Measurements from ENCODE around the gene TOGARAM2. TPM values are rescaled to one million over a fixed set of nuclear protein-coding genes. Genes with fewer than 3 reads are reported as not detected.

Gene TOGARAM2
- total RNA-seq, 1 donor from 2014 or later = 15.4 TPM

DNA sequence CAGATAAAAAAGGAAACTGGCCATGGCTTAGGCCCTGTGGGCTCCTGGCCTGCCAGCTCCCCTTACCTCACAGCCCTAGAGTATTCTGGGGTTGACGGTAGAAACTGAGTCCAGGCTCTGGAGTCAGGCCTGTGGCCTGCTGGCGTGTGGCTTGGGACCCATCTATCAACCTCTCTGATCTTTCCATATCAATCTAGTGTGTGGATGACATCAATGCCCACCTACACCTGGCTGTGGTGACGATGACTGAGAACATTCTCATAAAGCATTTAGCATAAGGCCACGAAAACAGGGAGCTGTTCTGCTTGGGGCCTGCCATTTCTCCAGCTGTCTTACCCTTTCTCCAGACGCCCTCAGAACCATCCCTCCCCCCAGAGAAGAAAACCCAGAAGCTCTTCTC is 75.4 kb downstream of the TOGARAM2 start:
- Histone ChIP-seq H3K27ac (no peak overlapping the region), H3K36me3 (no peaks in the 10 kb centered on the region), H3K27me3 (ENCODE audit: low read depth) (no peaks in the 10 kb centered on the region), H3K4me3 (no peak overlapping the region), H3K9me3 (no peaks in the 10 kb centered on the region), H3K4me1 (no peaks in the 10 kb centered on the region)
- ATAC-seq (no peak), DNase-seq (no peak)
- intact Hi-C loops (cut with DNase I) = no loop called here
- TF ChIP-seq, protein P1, sequence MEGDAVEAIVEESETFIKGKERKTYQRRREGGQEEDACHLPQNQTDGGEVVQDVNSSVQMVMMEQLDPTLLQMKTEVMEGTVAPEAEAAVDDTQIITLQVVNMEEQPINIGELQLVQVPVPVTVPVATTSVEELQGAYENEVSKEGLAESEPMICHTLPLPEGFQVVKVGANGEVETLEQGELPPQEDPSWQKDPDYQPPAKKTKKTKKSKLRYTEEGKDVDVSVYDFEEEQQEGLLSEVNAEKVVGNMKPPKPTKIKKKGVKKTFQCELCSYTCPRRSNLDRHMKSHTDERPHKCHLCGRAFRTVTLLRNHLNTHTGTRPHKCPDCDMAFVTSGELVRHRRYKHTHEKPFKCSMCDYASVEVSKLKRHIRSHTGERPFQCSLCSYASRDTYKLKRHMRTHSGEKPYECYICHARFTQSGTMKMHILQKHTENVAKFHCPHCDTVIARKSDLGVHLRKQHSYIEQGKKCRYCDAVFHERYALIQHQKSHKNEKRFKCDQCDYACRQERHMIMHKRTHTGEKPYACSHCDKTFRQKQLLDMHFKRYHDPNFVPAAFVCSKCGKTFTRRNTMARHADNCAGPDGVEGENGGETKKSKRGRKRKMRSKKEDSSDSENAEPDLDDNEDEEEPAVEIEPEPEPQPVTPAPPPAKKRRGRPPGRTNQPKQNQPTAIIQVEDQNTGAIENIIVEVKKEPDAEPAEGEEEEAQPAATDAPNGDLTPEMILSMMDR (IDR thresholded peaks at IDR 0.05) = no peak

DNA sequence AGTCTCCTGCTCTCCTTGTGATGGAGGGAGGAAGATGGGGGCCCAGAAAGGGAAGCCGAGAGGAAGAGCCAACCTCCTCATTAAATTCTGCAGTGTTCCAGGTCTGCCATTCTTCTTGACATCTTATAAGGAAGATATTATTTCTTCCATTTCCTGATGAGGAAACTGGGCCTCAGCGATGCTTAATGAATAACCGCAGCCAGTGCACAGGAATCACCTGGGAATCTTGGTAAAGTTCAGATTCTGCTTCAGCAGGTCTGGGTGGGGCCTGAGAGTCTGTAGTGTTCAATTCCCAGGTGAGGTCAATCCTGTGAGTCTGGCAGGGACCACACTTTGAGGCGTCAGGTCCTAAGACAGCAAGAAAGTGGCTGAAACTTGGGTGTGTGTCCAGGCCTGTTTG is 75.9 kb downstream of the TOGARAM2 start:
- no peak overlapping the region for H3K27ac ChIP-seq
- intact Hi-C loops (cut with DNase I) = no loop called here
- H3K27me3 ChIP-seq (ENCODE audit: low read depth) = no peaks in the 10 kb centered on the region
- no peaks in the 10 kb centered on the region for H3K36me3 ChIP-seq
- H3K4me1 ChIP-seq = no peaks in the 10 kb centered on the region
- no peak for ATAC-seq
- DNase-seq = no peak
- TF ChIP-seq, protein P1 (IDR thresholded peaks at IDR 0.05) = no peak
- no peaks in the 10 kb centered on the region for H3K9me3 ChIP-seq
- no peak overlapping the region for H3K4me3 ChIP-seq

GRCh38 chr2:29059624-29060023 is 78.5 kb downstream of the TOGARAM2 start:
- no peak overlapping the region for H3K4me3 ChIP-seq
- H3K4me1 ChIP-seq = peaks cover 15% of the 10 kb centered on the region
- no peaks in the 10 kb centered on the region for H3K27me3 ChIP-seq (ENCODE audit: low read depth)
- DNase-seq (no peak), ATAC-seq (no peak)
- TF ChIP-seq, protein P1 (IDR thresholded peaks at IDR 0.05) = no peak
- H3K27ac ChIP-seq = no peak overlapping the region
- intact Hi-C loops (cut with DNase I) = no loop called here
- H3K36me3 ChIP-seq = no peaks in the 10 kb centered on the region
- H3K9me3 ChIP-seq = no peaks in the 10 kb centered on the region

DNA sequence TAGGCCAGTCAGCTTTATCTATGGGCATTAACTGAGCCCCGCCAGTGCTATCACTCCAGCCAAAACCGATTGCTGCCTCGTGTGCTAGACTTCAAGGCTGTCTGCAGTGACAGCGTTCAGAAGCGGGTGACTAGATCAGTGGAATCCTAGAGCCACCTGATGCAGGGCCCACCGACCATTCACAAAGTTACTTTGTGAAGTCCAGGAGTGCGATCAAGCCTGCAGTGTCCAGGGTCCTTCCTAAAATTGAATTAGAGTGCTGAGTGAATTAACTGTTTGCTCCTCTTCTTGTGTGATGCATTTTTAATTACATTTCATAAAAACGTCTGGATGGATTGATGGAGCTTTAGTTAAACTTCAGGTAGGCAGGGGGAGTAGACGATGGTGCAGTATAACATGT is 79.3 kb downstream of the TOGARAM2 start:
- Histone ChIP-seq H3K27me3 (ENCODE audit: low read depth) (no peaks in the 10 kb centered on the region), H3K9me3 (no peaks in the 10 kb centered on the region), H3K36me3 (no peaks in the 10 kb centered on the region), H3K27ac (no peak overlapping the region), H3K4me3 (no peak overlapping the region), H3K4me1 (peaks cover 23% of the 10 kb centered on the region)
- ATAC-seq = no peak
- TF ChIP-seq, protein P1 (IDR thresholded peaks at IDR 0.05) = no peak
- no peak for DNase-seq
- intact Hi-C loops (cut with DNase I) = no loop called here

GRCh38 chr2:29061176-29061575 is 80.1 kb downstream of the TOGARAM2 start:
- intact Hi-C loops (cut with DNase I) = no loop called here
- H3K27me3 ChIP-seq (ENCODE audit: low read depth) = no peaks in the 10 kb centered on the region
- DNase-seq (no peak), ATAC-seq (no peak)
- H3K36me3 ChIP-seq = no peaks in the 10 kb centered on the region
- H3K4me1 ChIP-seq = peaks cover 24% of the 10 kb centered on the region
- TF ChIP-seq, protein P1 (IDR thresholded peaks at IDR 0.05) = no peak
- H3K27ac ChIP-seq = no peak overlapping the region
- H3K4me3 ChIP-seq = no peak overlapping the region
- H3K9me3 ChIP-seq = no peaks in the 10 kb centered on the region

GRCh38 chr2:29061616-29062015 is 80.5 kb downstream of the TOGARAM2 start:
- peaks cover 24% of the 10 kb centered on the region for H3K4me1 ChIP-seq
- ATAC-seq (no peak), DNase-seq (no peak)
- no peak overlapping the region for H3K4me3 ChIP-seq
- no peaks in the 10 kb centered on the region for H3K27me3 ChIP-seq (ENCODE audit: low read depth)
- no peaks in the 10 kb centered on the region for H3K36me3 ChIP-seq
- intact Hi-C loops (cut with DNase I) = no loop called here
- H3K9me3 ChIP-seq = no peaks in the 10 kb centered on the region
- TF ChIP-seq, protein P1 (IDR thresholded peaks at IDR 0.05) = no peak
- no peak overlapping the region for H3K27ac ChIP-seq

Data from lower lobe of right lung (tissue), 2 donors.